NCI-H1436 (cell line): Measurements from ENCODE around the gene GPR78.

Source experiments
- DNase-seq: peaks from one replicate; lab custom pipeline; 2025; lab: John Stamatoyannopoulos, UW

Gene GPR78, protein sequence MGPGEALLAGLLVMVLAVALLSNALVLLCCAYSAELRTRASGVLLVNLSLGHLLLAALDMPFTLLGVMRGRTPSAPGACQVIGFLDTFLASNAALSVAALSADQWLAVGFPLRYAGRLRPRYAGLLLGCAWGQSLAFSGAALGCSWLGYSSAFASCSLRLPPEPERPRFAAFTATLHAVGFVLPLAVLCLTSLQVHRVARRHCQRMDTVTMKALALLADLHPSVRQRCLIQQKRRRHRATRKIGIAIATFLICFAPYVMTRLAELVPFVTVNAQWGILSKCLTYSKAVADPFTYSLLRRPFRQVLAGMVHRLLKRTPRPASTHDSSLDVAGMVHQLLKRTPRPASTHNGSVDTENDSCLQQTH

DNA sequence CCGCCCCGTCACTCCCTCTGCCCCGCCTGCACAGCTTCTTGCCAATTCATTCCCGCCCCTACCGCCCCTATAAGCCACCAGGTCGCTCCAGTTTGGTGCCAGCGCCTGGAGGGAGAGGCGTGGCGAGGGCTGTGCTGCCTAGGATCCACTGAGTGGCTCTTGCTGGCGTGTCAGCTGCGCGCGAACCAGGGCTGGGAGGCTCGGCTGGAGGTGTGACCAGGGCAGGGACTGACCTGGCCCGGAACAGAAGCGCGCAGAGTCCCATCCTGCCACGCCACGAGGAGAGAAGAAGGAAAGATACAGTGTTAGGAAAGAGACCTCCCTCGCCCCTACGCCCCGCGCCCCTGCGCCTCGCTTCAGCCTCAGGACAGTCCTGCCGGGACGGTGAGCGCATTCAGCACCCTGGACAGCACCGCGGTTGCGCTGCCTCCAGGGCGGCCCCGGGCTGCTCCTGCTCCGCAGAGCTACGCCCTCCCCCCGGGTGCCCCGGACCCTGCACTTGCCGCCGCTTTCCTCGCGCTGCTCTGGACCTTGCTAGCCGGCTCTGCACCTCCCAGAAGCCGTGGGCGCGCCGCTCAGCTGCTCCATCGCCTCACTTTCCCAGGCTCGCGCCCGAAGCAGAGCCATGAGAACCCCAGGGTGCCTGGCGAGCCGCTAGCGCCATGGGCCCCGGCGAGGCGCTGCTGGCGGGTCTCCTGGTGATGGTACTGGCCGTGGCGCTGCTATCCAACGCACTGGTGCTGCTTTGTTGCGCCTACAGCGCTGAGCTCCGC, at the start of gene GPR78:
Gene GPR78 (plus strand): TSS at position 72 of the 773 bp plus-strand sequence. CDS start 591 bp downstream, at position 663.
- no peak for DNase-seq

DNA sequence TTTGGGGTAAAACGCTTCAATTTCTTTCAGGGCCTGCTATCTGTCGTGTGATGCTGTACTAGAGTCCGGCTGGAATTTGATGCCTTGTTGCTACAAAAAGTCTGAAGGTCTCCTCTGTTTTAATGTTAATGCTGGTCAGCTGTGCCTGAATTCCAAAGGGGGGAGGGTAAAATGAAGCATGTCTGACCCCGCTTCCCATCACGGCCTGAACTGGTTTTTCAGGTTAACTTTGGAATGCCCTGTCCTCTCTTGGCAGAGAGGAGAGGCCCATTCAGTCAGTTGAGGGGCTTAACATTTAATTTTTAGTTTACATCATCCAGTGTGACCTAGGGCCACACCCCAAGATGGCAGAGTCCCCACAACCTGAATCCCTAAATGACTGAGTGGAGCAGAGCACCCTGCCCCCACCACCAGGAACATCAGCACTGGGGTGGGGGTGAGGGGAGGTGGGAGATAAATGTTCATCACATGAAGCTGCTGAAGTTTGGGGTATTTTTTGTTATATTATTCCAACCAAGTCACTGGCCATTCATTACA, 47.9 kb upstream of the GPR78 start:
- no peak for DNase-seq

DNA sequence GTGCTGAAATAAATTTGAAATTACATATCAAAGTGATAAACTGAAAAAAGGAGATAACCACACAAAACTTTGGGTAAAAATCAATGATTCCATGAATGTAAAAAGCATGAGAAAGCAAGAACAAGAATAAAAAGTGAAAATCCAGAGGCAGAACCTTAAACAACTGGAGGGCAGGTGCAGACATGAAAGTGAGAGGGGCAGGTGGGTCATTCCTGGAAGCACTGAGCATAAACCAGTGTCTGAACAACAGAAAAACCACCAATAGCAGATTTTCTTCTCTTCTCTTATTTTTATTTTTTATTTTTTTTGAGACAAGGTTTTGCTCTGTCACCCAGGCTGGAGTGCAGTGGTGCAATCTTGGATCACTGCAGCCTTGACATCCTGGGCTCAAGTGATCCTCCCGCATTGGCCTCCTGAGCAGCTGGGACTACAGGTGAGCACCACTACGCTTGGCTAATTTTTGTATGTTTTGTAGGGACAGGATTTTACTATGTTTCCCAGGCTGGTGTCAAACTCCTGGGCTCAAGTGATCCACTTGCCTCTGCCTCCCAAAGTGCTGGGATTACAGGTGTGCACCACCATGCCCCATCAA, 46.8 kb upstream of the GPR78 start:
- no peak for DNase-seq

DNA sequence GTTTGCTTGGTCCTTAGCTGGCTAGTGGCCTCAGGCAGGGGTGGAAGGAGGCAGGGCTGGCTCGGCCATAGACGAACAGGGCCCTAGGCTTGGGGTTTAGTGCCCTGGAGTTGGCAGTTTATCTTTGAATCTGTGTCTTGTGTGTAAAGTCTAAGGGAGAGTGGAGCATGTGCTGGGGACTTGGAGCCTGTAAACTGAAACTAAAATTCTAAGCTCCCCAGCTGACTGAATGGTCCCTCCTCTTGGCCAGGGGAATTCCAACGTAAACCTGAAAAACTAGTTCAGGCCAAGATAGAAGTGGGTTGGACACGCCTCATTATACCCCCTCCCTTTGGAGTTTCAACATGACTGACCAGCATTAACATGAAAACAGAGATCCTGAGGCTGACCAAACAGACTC, 46.1 kb upstream of the GPR78 start:
- no peak for DNase-seq

DNA sequence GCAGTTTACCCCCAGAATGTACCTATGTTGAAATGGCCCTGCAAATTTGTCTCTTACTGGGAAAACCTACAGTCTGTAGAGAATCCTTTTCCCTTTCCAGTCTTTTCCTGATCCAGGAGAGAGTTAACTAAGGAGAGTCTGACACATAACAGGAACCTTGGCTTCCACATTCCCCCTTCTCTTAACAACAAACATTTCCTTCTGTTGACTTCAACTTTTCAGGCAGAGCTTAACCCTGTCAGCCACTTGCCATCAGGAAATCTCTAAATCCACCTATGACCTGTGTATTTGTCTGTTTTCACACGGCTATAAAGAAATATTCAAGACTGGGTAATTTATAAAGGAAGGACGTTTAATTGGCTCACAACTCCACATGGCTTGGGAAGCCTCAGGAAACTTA, 45.6 kb upstream of the GPR78 start:
- no peak for DNase-seq

DNA sequence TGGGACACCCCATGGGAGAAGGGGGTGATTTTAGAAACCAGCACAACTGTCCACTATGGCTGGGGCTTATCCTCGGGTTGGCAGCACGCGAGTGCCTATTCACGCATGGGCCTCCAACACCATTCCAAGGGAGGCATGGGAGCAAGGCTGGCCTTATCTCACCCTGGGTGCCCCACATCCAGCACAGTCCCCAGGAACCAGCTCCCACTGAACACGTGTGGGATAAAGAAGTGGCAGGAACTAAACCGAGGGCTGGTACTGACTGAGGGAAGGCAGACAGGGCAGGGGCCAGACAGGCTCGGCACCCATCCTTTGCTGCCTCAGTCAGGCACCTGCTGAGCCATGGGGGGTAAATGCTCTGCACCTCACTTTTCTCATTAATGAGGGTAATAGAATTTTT, 43.7 kb upstream of the GPR78 start:
- no peak for DNase-seq

DNA sequence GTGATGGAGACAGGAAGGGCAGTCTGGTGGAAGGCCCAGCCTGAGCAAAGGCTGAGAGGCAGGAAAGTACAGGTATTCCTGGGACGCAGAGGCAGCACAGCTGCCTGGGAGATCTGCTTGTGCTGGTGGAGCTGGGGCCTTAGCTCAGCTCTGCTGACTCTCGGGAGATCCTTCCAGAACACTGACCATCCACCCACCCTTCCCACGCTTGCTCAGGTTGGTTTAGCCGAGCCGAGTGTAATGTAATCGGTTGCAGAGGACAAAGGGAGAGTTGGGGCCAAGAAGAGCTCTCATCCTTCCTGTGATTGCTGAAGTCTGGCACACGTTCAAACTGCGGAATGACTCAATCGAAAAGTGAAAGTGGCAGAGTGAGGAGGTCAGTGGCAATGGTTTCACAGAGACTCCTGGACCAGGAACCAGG, 43.1 kb upstream of the GPR78 start:
- DNase-seq, result no peak

DNA sequence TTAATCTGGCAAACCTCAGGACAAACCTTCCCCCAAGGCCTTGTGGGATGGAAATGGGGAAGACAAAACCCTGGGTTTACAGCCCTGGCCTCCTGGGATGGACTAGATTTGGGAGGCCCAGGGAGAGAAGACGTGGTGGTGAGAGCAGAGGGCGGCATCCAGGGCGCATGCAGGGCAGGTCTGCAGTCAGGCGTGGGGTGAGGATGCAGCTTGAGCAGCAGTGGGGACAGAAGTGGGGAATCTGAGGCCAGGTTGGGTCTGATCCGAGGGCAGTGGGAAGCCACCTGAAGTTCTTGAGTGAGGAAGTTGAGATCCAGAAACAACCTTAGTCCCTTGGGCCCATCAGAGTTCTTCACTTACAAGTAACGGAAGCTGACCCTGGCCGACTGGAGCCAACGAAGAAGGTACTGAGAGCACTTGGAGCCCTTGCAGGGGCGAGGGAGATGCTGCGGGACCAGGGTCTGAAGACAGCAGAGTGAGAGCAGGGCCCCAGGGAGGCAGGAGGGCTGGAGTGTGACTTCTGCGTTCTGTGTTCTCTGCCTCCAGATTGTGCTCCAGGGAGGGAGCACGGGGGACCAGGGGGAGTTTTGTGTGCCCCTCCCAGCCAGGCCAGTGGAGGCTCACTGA, 42.0 kb upstream of the GPR78 start:
- no peak for DNase-seq

DNA sequence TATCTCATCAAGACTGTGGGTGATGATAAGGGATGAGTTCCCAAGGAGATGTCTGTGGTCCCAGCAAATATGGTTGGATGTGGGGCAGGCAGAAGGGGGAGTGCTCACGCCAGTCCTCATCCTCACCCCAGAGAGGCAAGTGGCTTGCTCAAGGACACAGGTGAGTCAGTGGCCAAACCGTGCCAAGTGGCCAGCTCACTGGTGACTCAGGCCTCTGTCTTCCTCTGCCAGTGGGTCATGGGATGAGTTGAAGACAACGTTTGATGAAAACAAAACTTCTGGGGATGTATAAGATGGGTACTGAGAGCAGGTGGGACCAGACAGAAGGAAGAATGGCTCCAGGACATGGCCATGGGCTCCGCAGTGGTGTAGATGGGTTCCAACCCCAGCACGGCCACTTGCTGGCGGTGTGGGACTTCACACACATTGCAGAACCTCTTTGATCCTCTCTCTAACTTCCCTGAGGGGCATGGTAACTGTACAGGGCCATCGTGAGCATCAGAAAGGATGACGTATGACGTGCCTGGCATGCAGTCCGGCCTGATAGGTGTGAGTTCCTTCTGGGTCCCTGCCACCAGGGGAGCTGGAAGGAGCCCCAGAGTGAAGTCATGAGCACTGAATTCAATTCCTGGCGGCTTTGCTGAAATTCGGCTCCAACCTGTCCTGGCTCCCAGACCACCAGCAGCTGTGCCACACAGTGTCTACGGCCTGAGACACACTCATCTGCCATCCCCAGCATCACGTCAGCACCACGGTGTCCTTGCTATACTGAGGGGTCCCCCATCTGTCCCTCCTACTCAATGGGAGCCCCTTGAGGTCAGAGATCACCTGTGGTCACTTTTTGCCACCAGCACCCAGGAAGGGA, 41.3 kb upstream of the GPR78 start:
- DNase-seq, result no peak

DNA sequence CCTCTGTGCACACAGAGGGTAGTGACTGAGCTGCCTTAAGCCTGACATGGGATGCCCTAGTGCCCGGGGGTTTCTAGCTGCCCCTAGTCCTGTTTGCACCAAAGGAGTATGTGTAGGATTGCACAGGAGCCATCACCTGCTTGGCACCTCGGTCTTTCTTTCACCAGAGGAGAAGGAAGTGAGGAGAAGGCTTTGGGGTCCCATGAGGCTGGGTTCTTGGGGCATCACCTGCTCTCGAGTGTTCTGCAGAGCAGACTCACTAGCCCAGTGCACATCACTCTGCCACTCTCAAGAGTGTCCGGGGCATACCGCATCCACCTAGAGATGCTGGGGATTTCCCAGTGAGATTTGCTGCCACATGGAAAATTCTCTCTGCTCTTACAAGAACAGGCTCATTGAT, 40.5 kb upstream of the GPR78 start:
- DNase-seq, result no peak

DNA sequence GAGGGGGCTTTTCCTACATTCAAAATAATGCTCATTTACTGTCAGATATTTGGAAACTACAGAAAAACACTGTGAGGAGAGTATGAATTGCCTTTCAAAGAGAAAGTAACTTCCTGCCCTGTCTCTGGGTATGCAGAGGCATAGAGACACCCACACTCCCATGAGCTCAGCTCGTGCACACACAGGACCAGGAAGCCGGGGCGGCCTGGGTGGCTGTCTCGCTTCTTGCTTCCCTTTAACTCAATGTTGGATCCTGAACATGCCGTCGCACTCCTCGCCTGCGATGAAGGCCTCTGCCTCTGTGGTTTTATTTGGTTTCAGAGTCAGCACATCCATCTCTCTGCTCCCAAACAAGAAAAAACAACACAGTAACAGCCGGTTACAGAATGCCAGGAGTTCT, 40.1 kb upstream of the GPR78 start:
- DNase-seq, result no peak

DNA sequence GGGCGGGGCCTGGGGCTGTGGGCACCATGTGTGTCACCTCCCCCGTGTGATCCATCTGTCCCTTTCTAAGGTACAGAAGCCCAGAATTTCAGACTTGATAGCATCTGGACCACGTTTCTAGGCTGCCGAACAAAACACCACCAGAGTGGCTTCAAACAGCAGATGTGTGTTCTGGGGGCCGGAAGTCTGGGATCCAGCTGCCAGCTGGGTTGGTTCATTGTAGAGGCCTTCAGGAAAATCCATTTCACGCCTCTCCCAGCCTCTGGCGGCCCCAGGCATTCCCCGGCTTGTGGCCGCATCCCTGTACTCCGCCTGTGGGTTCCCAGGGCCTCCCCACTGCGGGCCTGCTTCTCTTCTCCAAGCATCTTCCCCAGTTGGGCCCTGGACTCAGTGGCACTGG, 39.6 kb upstream of the GPR78 start:
- DNase-seq, result no peak

DNA sequence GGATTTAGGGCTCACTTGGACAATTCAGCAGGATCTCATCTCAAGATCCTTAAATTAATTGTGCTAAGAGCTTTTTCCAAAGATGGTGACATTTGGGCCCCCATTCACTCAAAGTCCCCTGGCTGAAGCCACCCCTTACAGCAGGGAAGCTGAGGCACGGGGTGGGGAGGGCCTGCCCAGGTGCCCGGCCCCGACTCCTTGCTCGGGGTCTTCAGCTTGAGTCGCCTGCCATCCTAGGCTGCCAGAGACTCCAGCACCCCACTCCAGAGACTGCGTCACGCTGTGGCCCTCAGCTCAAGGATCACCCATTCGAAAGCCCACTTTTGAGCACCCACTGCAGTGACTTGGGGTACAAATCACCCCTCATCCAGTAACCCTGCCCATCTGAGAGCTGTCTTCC, 39.2 kb upstream of the GPR78 start:
- DNase-seq, result no peak

DNA sequence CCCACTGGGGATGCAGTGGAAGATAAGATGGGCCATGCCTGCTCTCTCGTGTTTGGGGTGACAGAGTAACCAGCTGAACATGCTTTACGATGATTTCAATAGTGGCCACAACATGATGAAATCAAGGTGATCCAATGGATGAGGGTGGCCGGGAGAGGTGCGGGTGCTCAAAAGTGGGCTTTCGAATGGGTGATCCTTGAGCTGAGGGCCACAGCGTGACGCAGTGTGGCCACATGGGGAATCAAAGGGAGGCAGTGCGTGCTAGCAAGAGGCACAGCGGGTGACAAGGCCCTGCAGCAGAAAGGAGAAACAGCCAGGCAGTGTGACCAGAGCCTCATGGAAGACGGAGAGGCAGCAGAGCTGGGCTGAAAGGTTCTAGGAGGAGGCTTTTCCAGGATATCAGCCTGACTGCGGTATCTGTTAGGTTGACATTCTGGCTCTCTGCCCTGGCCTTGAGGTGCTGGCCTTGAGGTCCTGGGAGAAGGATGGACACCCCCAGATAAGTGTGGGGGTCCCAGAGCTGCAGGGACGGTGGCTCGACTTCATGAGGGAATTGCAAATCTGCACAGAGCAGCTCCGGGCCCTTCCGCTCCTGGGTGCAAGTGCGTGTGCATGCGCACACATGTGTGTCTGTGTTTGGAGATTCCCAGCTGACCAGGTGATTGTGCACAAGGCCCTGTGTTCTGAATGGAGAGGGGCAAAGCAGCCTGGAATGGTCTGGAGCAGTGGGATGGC, 38.0 kb upstream of the GPR78 start:
- no peak for DNase-seq

DNA sequence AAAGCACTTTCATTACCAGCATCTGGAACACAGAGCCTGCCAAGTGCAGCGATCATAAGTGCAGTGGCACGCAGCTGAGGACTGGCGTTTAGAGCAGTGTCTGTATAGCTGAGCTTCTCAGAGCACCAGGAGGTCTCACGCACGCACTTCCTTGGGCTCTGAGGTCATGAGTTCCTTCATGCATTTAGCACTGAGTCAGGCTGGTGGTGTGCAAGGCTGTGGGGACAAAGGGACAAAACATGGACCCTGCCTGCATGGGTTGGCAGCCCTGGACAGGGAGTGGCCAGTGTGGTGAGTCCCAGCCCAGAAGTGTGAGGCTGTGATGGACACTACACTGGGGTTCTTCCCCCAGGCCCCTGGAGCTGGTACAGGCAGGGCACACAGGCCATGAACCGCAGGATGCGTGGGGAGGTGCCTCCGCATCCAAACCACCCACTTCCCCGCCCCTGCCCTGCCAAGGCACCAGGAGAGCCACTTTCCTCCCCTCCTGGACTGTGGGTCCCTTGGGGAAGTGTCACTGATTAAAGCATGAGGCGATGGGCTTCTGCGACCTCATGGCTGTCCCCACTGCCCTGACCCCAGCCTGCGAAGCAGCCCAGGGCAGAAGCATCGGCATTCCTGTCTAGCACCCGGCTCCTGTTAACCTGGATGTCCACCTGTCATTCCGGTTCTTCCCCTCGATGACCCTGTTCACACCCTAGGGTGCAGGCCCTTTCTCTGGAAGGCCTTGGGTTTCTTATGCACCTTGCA, 37.2 kb upstream of the GPR78 start:
- DNase-seq, result no peak

DNA sequence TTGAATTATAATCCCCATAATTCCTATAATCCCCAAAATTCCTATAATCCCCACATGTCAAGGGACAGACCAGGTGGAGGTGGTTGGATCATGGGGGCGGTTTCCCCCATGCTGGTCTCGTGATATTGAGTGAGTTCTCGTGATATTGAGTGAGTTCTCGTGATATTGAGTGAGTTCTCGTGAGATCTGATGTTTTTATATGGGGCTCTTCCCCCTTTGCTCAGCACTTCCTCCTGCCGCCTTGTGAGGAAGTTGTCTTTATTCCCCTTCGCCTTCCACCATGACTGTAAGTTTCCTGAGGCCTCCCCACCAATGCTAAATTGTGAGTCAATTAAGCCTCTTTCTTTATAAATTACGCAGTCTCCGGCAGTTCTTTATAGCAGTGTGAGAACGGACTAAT, 36.6 kb upstream of the GPR78 start:
- DNase-seq, result no peak

DNA sequence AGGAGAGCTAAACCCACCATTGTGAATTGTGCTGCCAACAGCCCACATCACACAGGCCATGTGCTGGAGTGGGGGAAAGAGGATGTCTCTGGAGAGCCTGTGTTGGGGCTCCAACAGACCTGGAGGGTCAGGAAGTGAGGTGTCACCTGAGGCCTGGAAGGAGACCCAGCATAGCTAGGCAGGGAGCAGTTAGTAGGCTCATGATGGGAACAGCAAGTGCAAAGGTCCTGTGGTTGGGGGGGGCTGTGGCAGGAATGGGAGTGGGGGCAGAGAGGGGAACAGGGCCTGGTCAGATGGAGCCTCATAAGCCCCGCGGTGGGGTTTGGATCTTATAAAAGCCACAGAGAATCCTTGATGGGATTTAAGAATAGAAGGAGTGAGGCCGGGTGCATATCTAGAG, 35.9 kb upstream of the GPR78 start:
- DNase-seq, result no peak

DNA sequence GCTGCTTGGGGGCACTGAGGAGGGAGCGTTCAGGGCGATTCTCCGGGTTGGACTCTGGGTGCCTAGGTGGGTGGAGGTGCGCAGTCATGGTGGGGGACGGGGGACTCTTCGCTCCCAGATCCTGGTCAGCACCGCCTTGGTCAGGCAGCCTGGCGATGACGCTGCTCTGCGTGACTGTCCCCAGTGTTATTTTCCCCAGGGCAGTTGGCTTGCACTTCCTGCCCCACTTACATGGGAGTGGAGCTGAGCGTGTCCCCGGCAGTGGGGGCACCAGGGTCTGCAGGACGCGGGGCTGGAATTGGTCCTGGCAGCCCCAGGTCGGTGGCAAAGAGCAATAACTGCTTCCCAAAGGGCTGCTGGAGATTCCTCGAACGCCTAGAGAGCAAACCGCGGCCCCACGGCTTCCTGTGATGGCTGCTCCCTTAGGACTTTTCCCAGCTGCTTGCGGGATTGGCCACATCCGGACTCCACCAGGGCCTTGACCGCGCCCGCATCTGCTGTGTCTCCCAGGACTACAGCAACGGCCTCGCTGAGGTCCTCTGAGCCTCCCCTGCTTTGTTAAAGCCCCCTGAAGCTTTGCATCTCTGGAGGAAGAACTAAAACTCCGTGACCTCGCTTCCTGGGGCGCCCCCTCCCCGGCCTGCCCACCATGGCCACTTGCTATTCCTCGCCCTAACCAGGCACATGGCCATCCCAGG, 35.3 kb upstream of the GPR78 start:
- DNase-seq, result no peak

DNA sequence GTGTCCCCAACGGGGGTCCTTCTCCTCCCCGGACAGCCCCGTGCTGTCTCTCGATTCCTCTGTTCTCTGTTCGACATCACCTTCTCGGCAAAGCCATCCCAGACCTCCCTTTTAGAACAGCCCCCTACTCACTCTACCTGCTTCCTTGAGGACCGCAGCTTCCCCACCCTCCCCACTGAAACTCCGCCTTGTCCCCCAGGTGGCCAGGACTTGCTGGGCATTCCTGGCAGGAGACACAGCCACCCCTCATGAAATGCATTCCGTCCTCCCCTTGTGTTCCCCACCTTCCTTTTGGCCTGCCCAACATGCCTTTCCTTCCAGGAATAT, 34.8 kb upstream of the GPR78 start:
- no peak for DNase-seq

DNA sequence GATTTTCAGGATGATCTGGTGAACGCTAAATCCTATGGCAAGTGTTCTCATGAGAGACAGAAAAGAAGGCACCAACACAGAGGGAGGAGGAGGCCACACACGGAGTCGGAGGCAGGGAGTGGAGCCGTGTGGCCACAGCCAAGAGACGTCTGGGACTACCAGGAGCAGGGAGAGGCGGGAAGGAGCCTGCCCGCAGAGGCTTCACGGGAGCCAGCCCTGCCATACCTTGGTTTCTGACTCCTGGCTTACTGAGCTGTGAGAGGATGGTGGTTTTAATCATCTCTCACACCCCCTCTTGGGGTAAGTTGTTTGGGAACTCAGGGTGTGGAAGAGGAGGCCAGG, 33.5 kb upstream of the GPR78 start:
- no peak for DNase-seq
